ENCODE data around the gene IHH.

The IHH gene

DNA sequence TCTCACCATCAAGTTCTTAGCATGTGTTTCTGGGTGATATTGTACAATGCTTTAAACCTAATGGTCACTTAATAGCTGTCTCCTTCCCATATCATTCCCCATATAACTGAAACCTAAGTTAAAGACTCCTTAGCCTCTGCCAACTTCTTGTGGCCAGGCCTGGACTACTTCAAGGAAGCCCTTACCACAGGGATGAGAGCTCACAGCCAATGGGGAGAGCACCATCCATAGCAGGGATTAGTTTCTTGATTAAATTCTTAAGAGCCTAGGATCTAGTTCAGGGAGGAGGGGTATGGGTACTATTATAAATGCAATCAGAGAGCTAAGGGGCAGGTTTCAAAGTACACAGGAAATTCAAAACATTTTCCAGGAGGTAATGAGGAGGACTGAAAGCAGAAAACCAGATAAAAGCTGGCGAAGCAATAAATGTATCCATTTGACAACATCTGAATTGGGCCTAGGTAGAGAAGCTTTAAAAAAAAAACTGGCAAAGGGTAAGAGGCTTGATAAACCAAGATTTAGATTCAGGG is 34.8 kb upstream of the IHH start:
- H3K4me3 ChIP-seq (replicated peaks in 1 of 2; ENCODE audit: low read depth in 2 of 2, low read length in 2 of 2): no peak overlapping the region
- TF ChIP-seq CTCF (IDR thresholded peaks at IDR 0.05; ENCODE audit: low read depth, low read length): no peak
- DNase-seq (ENCODE audit: low read depth in 2 of 2): peak in 1 of 2 donors; percentile 57

- TF ChIP-seq CTCF (IDR thresholded peaks at IDR 0.05; ENCODE audit: low read depth, low read length): no peak
- H3K4me3 ChIP-seq (replicated peaks in 1 of 2; ENCODE audit: low read depth in 2 of 2, low read length in 2 of 2): no peak overlapping the region
- no peak for DNase-seq (ENCODE audit: low read depth in 2 of 2)
Measured at GRCh38 chr2:219094171-219094570, 33.5 kb upstream of the IHH start.

DNA sequence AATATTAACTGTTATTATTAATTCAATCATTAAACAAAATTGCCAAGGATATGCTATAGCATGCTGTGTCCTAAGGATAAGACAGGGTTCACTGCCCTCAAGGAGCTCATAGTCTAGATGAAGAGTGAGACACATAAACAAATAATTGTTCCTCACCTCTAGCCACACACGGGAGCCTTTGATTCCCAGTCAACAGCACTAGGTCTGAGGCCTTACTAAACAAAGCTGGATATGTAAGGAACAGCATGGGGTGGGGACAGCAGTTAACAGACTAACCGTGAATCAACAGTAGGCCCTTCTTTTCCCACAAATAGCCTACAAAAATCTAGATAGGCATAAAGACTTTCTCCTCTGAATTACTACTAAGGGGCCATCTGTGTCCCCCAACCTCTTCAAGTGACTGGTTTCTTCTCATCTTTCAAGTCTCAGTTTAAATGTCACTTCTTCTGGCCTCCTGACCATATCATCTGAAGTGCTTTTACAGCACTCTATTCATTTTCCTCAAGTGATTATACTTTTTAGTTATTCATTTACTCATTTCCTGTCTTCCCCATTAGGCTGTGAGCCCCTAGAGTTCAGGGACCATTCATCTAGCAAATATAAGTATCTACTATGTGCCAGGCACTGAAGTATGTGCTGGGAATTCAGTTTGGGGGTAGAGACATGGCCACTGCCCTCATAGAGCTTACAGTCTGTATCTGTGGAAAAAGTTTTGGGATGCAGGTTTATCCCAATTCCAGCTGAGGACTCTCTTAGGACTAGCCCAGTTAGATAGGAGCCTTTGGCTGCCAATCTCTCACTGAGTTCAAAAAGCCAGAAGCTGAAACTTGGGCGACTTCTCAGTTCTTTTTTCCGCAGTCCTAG is 29.9 kb upstream of the IHH start:
- no peak overlapping the region for H3K4me3 ChIP-seq (replicated peaks in 1 of 2; ENCODE audit: low read depth in 2 of 2, low read length in 2 of 2)
- no peak for TF ChIP-seq CTCF (IDR thresholded peaks at IDR 0.05; ENCODE audit: low read depth, low read length)
- no peak for DNase-seq (ENCODE audit: low read depth in 2 of 2)

GRCh38 chr2:219089330-219089729 is 28.6 kb upstream of the IHH start:
- TF ChIP-seq CTCF (IDR thresholded peaks at IDR 0.05; ENCODE audit: low read depth, low read length): no peak
- DNase-seq (ENCODE audit: low read depth in 2 of 2): no peak
- no peak overlapping the region for H3K4me3 ChIP-seq (replicated peaks in 1 of 2; ENCODE audit: low read depth in 2 of 2, low read length in 2 of 2)

DNA sequence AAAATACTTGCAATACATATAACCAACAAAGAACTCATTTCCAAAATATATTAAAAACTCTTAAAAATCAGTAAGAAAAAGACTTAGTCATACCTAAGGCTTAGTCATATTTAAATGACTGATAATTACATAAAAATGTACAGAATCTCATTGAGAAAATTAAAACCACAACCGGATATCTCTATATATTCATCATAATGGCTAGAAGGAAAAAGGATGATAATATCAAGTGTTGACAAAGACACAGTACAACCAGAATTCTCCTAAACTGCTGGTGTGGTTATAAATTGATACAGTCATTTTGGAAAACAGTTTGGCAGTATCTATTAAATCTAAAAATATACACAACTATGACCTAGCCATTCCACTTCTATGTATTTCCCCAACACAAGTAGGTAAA is 27.1 kb upstream of the IHH start:
- no peak overlapping the region for H3K4me3 ChIP-seq (replicated peaks in 1 of 2; ENCODE audit: low read depth in 2 of 2, low read length in 2 of 2)
- TF ChIP-seq CTCF (IDR thresholded peaks at IDR 0.05; ENCODE audit: low read depth, low read length): no peak
- no peak for DNase-seq (ENCODE audit: low read depth in 2 of 2)

- H3K4me3 ChIP-seq (replicated peaks in 1 of 2; ENCODE audit: low read depth in 2 of 2, low read length in 2 of 2): no peak overlapping the region
- TF ChIP-seq CTCF (IDR thresholded peaks at IDR 0.05; ENCODE audit: low read depth, low read length): no peak
- no peak for DNase-seq (ENCODE audit: low read depth in 2 of 2)
Measured at GRCh38 chr2:219087361-219087760, 26.6 kb upstream of the IHH start.

Data from cardiac fibroblast (primary cell).